Choroid plexus epithelial cell (primary cell): Measurements from ENCODE around the gene ACOT11.
A peak's percentile ranks its signal among the peaks of the same experiment; 100 is the strongest.

ENCODE experiments used
- DNase-seq: peaks from one replicate; pipeline ENCODE4 v3.0.0-alpha.2; 2010; ENCODE audit warnings: low read depth
- H3K4me3 ChIP-seq: 2 replicates; pipeline ENCODE4 v1.5.1; 2011; ENCODE audit warnings: low read depth, mild to moderate bottlenecking, control low read depth, low read length, moderate library complexity
- CTCF ChIP-seq: conservative IDR thresholded peaks from 2 replicates; pipeline ENCODE4 v1.5.1; 2011; ENCODE audit warnings: low read depth, mild to moderate bottlenecking, control low read depth, inconsistent platforms, low read length, moderate library complexity

ACOT11 gene

GRCh38 chr1:54566438-54567141 is 18.6 kb downstream of the ACOT11 start:
- H3K4me3 ChIP-seq = no peak overlapping the region

GRCh38 chr1:54567961-54568360 is 19.9 kb downstream of the ACOT11 start:
- no peak for TF ChIP-seq CTCF
- peak; percentile 69 for DNase-seq
- no peak overlapping the region for H3K4me3 ChIP-seq

More at GRCh38 chr1:54566438-54567141, 18.6 kb downstream of the ACOT11 start:
- no peak for DNase-seq
- no peak for TF ChIP-seq CTCF

GRCh38 chr1:54569339-54569738 is 21.3 kb downstream of the ACOT11 start:
- TF ChIP-seq CTCF = no peak
- no peak overlapping the region for H3K4me3 ChIP-seq
- peak; percentile 50 for DNase-seq

GRCh38 chr1:54570161-54570560 is 22.1 kb downstream of the ACOT11 start:
- H3K4me3 ChIP-seq = no peak overlapping the region
- DNase-seq = no peak
- no peak for TF ChIP-seq CTCF

- no peak for TF ChIP-seq CTCF
- no peak overlapping the region for H3K4me3 ChIP-seq
- peak; percentile 30 for DNase-seq
Measured at GRCh38 chr1:54571326-54571725, 23.3 kb downstream of the ACOT11 start.

- no peak for TF ChIP-seq CTCF
- peak; percentile 31 for DNase-seq
- H3K4me3 ChIP-seq = no peak overlapping the region
Measured at GRCh38 chr1:54571803-54572541, 23.9 kb downstream of the ACOT11 start.

GRCh38 chr1:54572542-54572850 is 24.5 kb downstream of the ACOT11 start:
- DNase-seq = no peak
- TF ChIP-seq CTCF = no peak
- no peak overlapping the region for H3K4me3 ChIP-seq
